C4-2B (cell line): ENCODE results near the gene HS2ST1.

ENCODE experiments used
- H3K27ac ChIP-seq: fragments of 450-650 bp; 2 replicates; pipeline ENCODE4 v1.5.1; 2017
- CTCF ChIP-seq: fragments of 450-650 bp; conservative IDR thresholded peaks from 2 replicates; pipeline ENCODE4 v1.5.1; 2017; ENCODE audit warnings: mild to moderate bottlenecking
- ZFX ChIP-seq: fragments of 450-650 bp; IDR thresholded peaks from 2 replicates; pipeline ENCODE4 v1.6.1; 2017

Gene HS2ST1

DNA sequence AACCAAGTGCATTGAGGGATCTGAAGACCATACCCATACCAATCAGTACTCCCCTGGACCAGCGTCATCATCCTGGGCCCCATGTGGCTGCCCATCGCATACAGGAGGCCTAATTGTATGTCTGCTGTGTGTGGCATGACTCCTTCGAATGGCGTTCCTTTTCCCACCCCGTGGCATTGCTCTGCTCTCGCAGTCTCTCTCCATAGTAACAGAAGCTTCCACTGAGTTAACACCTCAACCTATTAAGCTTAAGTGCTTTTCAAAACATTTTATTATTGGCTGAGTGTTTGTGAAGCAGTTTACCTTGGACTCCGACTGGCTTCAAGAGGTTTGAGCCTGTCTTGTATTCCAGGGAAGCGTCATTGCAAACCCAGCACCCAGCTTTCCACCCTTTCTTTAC lies 227.1 kb downstream of the HS2ST1 start:
- TF ChIP-seq ZFX (no peak), CTCF (no peak)
- no peak overlapping the region for H3K27ac ChIP-seq

- TF ChIP-seq ZFX: no peak
- TF ChIP-seq CTCF: no peak
- H3K27ac ChIP-seq: no peak overlapping the region
Observed at GRCh38 chr1:87143413-87144135, 229.1 kb downstream of the HS2ST1 start.

DNA sequence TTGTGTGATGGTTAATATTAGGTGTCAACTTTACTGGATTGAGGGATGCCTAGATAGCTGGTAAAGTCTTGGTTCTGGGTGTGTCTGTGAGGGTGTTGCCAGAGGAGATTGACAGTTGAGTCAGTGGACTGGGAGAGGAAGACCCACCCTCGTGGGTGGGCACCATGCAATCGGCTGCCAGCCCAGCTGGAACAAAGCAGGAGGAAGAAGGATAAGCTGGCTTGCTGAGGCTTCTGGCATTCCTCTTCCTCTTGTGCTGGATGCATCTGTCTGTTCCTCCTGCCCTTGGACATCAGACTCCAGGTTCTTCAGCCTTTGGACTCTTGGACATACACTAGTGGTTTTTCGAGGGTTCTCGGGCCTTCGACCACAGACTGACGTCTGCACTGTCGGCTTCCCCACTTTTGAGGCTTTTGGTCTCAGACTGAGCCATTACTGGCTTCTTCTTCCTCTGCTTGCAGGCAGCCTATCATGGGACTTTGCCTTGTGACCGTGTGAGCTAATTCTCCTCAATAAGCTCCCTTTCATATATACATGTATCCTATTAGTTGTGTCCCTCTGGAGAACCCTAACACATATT lies 230.0 kb downstream of the HS2ST1 start:
- no peak overlapping the region for H3K27ac ChIP-seq
- TF ChIP-seq ZFX (no peak), CTCF (no peak)

DNA sequence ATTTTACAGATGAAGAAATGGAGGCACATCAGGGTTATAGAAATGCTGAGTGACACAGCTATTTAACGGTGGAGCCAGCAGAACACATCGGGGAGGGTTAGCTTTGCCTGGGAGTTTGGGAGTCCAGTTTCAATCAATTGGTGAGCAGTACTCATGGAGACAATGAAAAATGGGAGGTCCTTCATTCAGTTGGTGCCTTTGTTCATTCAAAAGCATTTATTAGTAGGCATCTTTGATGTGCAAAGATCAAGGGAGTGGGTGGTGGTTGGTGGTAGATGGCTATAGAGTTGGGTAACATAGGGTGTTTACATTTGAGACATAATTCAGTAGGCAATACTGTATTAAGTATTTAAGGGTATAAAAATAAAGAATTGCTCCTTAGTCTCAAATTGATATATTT lies 230.5 kb downstream of the HS2ST1 start:
- TF ChIP-seq CTCF: no peak
- no peak for TF ChIP-seq ZFX
- H3K27ac ChIP-seq: no peak overlapping the region

DNA sequence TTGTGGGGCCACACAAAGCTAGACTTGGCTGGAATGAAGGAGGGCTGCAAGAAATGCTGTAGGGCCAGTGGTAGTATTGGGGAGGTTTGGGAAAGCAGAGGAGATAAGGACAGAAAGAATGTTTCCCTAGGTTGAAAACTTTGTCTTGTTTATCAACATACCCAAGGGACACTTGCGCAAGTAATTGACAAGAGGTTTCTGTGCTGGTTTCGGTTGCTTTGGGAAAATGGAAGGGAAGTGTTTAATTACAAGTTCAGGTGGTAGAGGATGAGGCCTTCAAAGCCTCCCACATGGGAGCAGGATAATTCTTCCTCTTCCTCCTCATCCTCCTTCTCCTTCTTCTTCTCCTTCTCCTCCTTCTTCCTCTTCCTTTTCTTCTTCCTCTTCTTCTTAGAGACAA lies 232.1 kb downstream of the HS2ST1 start:
- no peak for TF ChIP-seq CTCF
- no peak for TF ChIP-seq ZFX

GRCh38 chr1:87146986-87147385 lies 232.6 kb downstream of the HS2ST1 start:
- TF ChIP-seq CTCF (no peak), ZFX (no peak)
- no peak overlapping the region for H3K27ac ChIP-seq

More for the DNA sequence above, 232.1 kb downstream of the HS2ST1 start:
- no peak overlapping the region for H3K27ac ChIP-seq

DNA sequence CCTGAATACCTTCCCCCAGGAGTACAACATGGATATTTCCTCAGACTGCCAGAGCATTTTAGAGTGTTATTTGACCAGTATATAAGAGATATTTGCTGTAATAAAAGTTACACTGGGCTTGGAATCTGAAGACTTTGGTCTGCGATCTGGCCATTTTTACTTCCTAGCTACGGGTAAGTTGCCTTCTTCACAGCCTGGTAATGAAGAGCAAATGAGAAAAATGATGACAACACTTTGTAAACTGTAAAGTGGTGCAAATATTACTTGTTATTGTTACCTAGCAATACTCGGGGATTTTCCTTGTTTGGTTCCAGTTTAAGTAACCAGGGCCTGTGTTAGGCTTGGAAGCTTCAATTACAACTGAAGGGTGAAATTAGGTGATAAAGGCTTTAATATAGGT lies 233.4 kb downstream of the HS2ST1 start:
- TF ChIP-seq ZFX: no peak
- no peak overlapping the region for H3K27ac ChIP-seq

DNA sequence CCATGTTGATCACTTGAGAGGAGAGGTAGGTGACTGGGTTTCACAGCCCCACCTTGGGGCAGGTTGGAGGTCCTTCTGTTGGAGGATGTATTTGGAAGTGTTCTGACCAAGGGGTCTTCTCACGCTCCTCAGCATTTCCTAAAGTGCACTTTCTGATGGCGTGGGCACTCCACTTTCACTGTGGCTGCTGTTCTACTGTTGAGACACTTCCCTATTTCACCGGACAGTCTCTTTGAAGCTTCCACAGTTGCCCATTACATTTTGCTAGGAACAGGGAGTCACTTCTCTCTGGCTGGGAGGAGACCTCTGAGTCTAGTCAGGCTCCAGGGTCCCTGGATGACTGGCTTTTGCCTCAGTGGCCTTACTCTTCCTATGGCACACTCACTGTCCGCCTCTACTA lies 234.2 kb downstream of the HS2ST1 start:
- H3K27ac ChIP-seq: no peak overlapping the region
- TF ChIP-seq CTCF (no peak), ZFX (no peak)
